Activated T-cell treated with anti-CD3 and anti-CD28 coated beads, Interleukin-2, amount 50 U/mL, for 48 hours (primary cell): ENCODE results near the gene ZNF792.
"Not testable (repeated sequence)": the region's sequence is repeated elsewhere in the genome, so short reads cannot be mapped to it uniquely, and the experiment has no call there.

Experiments used
- DNase-seq, 2 experiments: peaks; one replicate each; pipeline ENCODE4 v3.0.0-alpha.2; 2020

ZNF792 gene

DNA sequence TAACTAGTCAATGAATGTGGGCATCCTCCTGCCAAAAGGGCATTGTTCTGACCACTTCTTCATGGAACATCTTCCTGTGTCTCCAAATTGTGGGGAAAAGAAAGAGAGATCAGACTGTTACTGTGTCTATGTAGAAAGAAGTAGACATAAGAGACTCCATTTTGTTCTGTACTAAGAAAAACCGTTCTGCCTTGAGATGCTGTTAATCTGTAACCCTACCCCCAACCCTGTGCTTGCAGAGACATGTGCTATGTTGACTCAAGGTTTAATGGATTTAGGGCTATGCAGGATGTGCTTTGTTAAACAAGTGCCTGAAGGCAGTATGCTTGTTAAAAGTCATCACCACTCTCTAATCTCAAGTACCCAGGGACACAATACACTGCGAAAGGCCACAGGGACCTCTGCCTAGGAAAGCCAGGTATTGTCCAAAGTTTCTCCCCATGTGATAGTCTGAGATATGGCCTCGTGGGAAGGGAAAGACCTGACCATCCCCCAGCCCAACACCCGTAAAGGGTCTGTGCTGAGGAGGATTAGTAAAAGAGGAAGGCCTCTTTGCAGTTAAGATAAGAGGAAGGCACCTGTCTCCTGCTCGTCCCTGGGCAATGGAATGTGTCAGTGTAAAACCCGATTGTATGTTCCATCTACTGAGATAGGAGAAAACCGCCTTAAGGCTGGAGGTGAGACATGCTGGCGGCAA is 43.8 kb downstream of the ZNF792 start:
- not testable (repeated sequence) for DNase-seq

DNA sequence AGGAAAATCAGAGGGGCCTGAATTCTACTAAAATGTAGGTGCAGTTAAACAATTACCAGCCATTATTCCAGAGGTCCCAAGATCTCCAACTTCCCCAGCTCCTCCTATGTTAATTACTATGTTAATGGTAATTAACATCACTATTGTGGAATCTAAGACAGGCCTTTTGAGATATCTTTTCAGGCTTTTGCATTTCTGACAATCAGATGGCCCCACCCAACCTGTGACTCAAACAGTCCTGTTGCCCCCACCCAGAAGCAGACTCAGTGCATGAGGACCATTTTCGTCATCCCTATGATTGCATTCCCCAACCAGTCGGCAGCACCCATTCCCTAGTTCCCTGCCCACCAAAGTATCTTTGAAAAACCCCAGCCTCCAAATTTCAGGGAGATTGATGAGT is 45.8 kb downstream of the ZNF792 start:
- no peak for DNase-seq

DNA sequence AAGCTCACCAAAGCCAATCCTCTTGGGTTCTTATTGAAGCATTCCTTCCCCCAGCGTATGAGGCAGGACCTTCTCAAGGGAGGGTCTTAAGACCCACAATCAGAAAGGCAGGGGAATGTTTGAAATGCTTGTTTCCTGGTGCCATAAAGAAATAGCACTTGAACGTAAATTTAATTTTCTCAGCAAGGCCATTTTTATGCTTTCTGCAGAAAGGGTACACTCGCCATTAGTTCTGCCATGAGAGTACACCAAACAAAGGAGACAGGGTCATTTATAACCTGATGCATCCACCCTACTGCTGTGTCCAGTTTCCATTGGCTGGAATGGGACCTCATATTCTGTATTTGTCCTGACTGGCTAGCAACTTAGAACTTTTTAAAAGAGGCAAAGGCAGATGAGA is 46.9 kb downstream of the ZNF792 start:
- DNase-seq = not testable (repeated sequence)

DNA sequence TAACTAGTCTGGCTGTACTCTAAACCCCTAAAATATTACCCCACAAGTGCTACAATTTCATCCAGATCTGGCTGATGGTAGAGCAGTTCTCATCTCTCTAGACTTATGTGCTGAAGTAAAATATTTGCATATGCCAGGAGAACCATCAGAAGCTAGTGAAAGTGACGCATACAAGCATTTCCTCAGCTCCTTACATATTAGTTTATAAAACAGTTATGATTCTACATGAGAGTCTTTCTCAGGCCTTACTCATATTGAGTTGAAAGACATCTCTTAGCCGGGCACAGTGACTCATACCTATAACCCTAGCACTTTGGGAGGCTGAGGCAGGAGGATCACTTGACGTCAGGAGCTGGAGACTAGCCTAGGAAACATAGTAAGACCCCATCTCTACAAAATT is 53.3 kb downstream of the ZNF792 start:
- no peak for DNase-seq
